HepG2 (cell line): ENCODE results near the gene BSN. TPM values are rescaled to one million over a fixed set of nuclear protein-coding genes. Genes with fewer than 3 reads are reported as not detected.

Experiments used
- BHLHE40 ChIP-seq: IDR thresholded peaks from 2 replicates; pipeline ENCODE4 v1.6.1; 2011; ENCODE audit warnings: low read length, improper control_type of control experiment
- CHCHD3 ChIP-seq: sonication (generic); formaldehyde crosslinking; IDR thresholded peaks from 2 replicates; pipeline ENCODE4 v1.8.0; 2022; ENCODE audit warnings: mild to moderate bottlenecking, missing genetic modification reagents, moderate library complexity
- ELF3 ChIP-seq: IDR thresholded peaks from 2 replicates; pipeline ENCODE4 v1.6.1; 2016; ENCODE audit warnings: missing genetic modification reagents, missing compliant biosample characterization
- GTF2F1 ChIP-seq: fragments of 150-350 bp; IDR thresholded peaks from 2 replicates; pipeline ENCODE4 v1.6.1; 2014; ENCODE audit warnings: low read length
- HOXA7 ChIP-seq: sonication (generic); formaldehyde crosslinking; IDR thresholded peaks from 2 replicates; pipeline ENCODE4 v1.8.1; 2022; ENCODE audit warnings: mild to moderate bottlenecking, missing genetic modification reagents, moderate library complexity
- JUNB ChIP-seq: sonication (generic); formaldehyde crosslinking; IDR thresholded peaks from 2 replicates; pipeline ENCODE4 v1.8.0; 2022; ENCODE audit warnings: missing genetic modification reagents, mild to moderate bottlenecking, borderline replicate concordance
- MTF2 ChIP-seq: sonication (generic); formaldehyde crosslinking; IDR thresholded peaks from 2 replicates; pipeline ENCODE4 v1.5.0; 2020; ENCODE audit warnings: missing genetic modification reagents, borderline replicate concordance
- NONO ChIP-seq, 2 experiments: fragments of 450-650 bp in 1 of 2; sonication (generic) in 1 of 2; formaldehyde crosslinking in 1 of 2; IDR thresholded peaks in 1 of 2; conservative IDR thresholded peaks in 1 of 2; 2 replicates each; pipeline versions ENCODE4 v1.6.1 to v1.8.0; 2017 to 2022; ENCODE audit warnings: mild to moderate bottlenecking in 1 of 2, missing genetic modification reagents in 1 of 2, moderate library complexity in 1 of 2
- PITX1 ChIP-seq: sonication (generic); formaldehyde crosslinking; IDR thresholded peaks from 2 replicates; pipeline ENCODE4 v1.5.1; 2020; ENCODE audit warnings: mild to moderate bottlenecking, missing genetic modification reagents
- RAD21 ChIP-seq: fragments of 450-650 bp; formaldehyde crosslinking; IDR thresholded peaks from 2 replicates; pipeline ENCODE4 v1.5.0; 2020; ENCODE audit warnings: mild to moderate bottlenecking
- REXO4 ChIP-seq: sonication (generic); formaldehyde crosslinking; IDR thresholded peaks from 2 replicates; pipeline ENCODE4 v1.8.0; 2022; ENCODE audit warnings: missing genetic modification reagents, mild to moderate bottlenecking, borderline replicate concordance
- SAP130 ChIP-seq: IDR thresholded peaks from 2 replicates; pipeline ENCODE4 v1.6.1; 2016; ENCODE audit warnings: low read depth
- SOX5 ChIP-seq: IDR thresholded peaks from 2 replicates; pipeline ENCODE4 v1.6.1; 2016; ENCODE audit warnings: borderline replicate concordance
- SP4 ChIP-seq: sonication (generic); formaldehyde crosslinking; IDR thresholded peaks from 2 replicates; pipeline ENCODE4 v1.8.1; 2023; ENCODE audit warnings: mild to moderate bottlenecking, missing genetic modification reagents
- TBL1XR1 ChIP-seq: fragments of 150-350 bp; IDR thresholded peaks from 2 replicates; pipeline ENCODE4 v1.6.1; 2014; ENCODE audit warnings: borderline replicate concordance, low read length; ENCODE audit not compliant: partially characterized antibody
- TEAD3 ChIP-seq: optimal IDR thresholded peaks from 2 replicates; pipeline ENCODE3; 2016; ENCODE audit warnings: borderline replicate concordance
- ZC3H13 ChIP-seq: sonication (generic); formaldehyde crosslinking; IDR thresholded peaks from 2 replicates; pipeline ENCODE4 v1.8.1; 2023; ENCODE audit warnings: mild to moderate bottlenecking, missing genetic modification reagents, moderate library complexity
- ZFP36L1 ChIP-seq: sonication (generic); formaldehyde crosslinking; IDR thresholded peaks from 2 replicates; pipeline ENCODE4 v1.8.0; 2022; ENCODE audit warnings: mild to moderate bottlenecking, missing genetic modification reagents, moderate library complexity
- ZNF234 ChIP-seq: sonication (generic); formaldehyde crosslinking; conservative IDR thresholded peaks from 2 replicates; pipeline ENCODE4 v1.5.1; 2020; ENCODE audit warnings: mild to moderate bottlenecking, missing genetic modification reagents
- ZNF674 ChIP-seq: sonication (generic); formaldehyde crosslinking; IDR thresholded peaks from 2 replicates; pipeline ENCODE4 v1.5.0; 2020; ENCODE audit warnings: low read depth, mild to moderate bottlenecking, missing genetic modification reagents
- ZNF709 ChIP-seq: sonication (generic); formaldehyde crosslinking; IDR thresholded peaks from 2 replicates; pipeline ENCODE4 v1.5.0; 2020; ENCODE audit warnings: mild to moderate bottlenecking, missing genetic modification reagents
- ZNF841 ChIP-seq: sonication (generic); formaldehyde crosslinking; IDR thresholded peaks from 2 replicates; pipeline ENCODE4 v1.8.1; 2023; ENCODE audit warnings: missing genetic modification reagents, borderline replicate concordance
- ZNF879 ChIP-seq: sonication (generic); formaldehyde crosslinking; IDR thresholded peaks from 2 replicates; pipeline ENCODE4 v1.8.1; 2023; ENCODE audit warnings: missing genetic modification reagents
- polyA plus RNA-seq, 8 experiments: library from polyadenylated mRNA; depleted of rRNA in 3 of 8; stranded (reverse) in 7 of 8; unstranded in 1 of 8; fragments of >200 nt; fragmentation: Illumina TruSeq in 4 of 8; extraction: Trizol in 4 of 8; gene quantifications; 2 replicates each; pipeline versions ENCODE4 v1.2.1 to v1.2.3, GENCODE V29; 2011 to 2016; ENCODE audit warnings: low read depth in 4 of 8, missing spikeins in 1 of 8, mixed read lengths in 1 of 8; ENCODE audit not compliant: insufficient read depth in 1 of 8
- total RNA-seq, 5 experiments: library from RNA; depleted of rRNA; stranded (reverse); fragments of >200 nt; fragmentation: Illumina TruSeq; extraction: Trizol; gene quantifications; 2 replicates each; pipeline ENCODE4 v1.2.3, GENCODE V29; 2016; ENCODE audit warnings: low read depth in 1 of 5
- TF ChIP-seq, protein P1 (sequence below): IDR thresholded peaks from 2 replicates; pipeline ENCODE4 v1.6.1; 2016; ENCODE audit warnings: mild to moderate bottlenecking, missing biosample characterization, missing genetic modification reagents
- TF ChIP-seq, protein P2 (sequence below): sonication (generic); formaldehyde crosslinking; conservative IDR thresholded peaks from 2 replicates; pipeline ENCODE4 v1.8.0; 2022; ENCODE audit warnings: missing genetic modification reagents
- TF ChIP-seq, protein P3 (sequence below), 2 experiments: sonication (generic) in 1 of 2; formaldehyde crosslinking in 1 of 2; IDR thresholded peaks; 2 replicates each; pipeline versions ENCODE4 v1.4.0 to v1.6.1; 2018 to 2020; ENCODE audit warnings: missing genetic modification reagents in 2 of 2, borderline replicate concordance in 1 of 2, low read depth in 1 of 2, mild to moderate bottlenecking in 1 of 2, missing biosample characterization in 1 of 2

Gene BSN
- total and polyA plus RNA-seq, 2 of the 13 experiments (the other 11 are each of a cell fraction or from before 2014, with no cell fraction given), result 0.42 to 0.86 TPM

DNA sequence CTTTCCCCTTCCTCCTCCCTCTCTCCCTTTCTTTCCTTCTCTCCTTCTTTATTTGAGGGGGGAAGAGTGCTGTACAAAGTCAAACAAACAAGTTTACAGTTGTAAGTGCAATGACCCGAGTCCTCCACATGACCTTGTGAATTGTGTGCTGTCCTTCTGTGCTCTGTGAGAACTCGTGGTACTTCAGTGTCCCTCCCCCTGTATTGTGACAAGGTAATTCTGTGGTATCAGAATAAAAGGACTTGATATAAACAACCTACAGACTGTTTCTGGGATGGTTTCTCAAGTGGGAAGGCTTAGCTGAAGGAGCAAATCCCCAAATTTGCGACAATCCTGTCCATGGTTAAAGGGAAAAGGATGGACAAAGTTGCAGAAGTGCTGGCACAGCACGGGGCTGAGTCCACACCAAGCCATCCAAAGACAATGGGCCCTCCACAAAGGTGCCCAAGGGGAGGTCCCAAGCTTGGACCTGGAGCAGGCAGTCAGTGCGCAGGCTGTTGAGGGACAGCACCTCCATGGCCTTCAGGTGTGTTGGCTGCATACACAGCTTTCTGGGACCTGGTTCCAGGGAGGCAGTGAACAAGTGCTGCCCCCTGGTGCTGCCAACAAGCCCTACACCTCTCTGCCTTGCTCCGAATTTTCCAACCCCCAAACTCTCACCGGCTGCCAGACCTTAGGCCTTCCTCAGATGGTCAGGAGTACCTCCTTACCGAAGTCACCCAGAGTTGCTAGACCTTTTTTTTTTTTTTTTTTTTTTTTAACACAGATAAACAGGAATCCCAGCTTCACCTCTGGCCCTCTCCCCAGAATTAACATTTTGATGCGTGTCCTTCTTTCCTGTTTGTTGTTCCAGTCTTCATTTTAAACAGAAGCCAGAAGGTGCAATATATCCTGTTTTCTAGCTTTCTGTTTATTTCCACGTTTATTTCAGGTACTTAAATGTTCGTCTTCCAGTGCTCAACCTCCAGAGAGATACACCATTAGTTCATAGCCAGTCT lies 117.3 kb downstream of the BSN start (continued):
- TF ChIP-seq MTF2 (CRISPR knock-in tag) (no peak), ZNF234 (CRISPR knock-in tag) (no peak), ZNF674 (CRISPR knock-in tag) (no peak), ELF3 (CRISPR knock-in tag) (peak; percentile 59; the same call in 1 of the 2 replicates), TEAD3 (CRISPR knock-in tag) (peak; percentile 45), NONO (IDR thresholded peaks at IDR 0.05) (no peak), NONO (CRISPR knock-in tag; conservative IDR thresholded peaks at IDR 0.05) (0 out of 2 replicates have a peak, but pooled peaks have one; percentile 23), REXO4 (no peak), BHLHE40 (no peak), CHCHD3 (CRISPR knock-in tag) (no peak), TBL1XR1 (peak; percentile 15), ZFP36L1 (CRISPR knock-in tag) (peak; percentile 11; the same call in 1 of the 2 replicates), JUNB (CRISPR knock-in tag) (no peak), ZNF879 (CRISPR knock-in tag) (0 out of 2 replicates have a peak, but pooled peaks have one; percentile 38), PITX1 (CRISPR knock-in tag) (peak; percentile 42; the same call in 1 of the 2 replicates), SOX5 (CRISPR knock-in tag) (peak; percentile 86), ZNF841 (CRISPR knock-in tag) (no peak), RAD21 (CRISPR knock-in tag) (peak; percentile 94), ZC3H13 (CRISPR knock-in tag) (0 out of 2 replicates have a peak, but pooled peaks have one; percentile 38), GTF2F1 (no peak), SP4 (CRISPR knock-in tag) (peak; percentile 22; the same call in 1 of the 2 replicates), SAP130 (CRISPR knock-in tag) (peak; percentile 59; the same call in 1 of the 2 replicates), HOXA7 (CRISPR knock-in tag) (no peak), ZNF709 (CRISPR knock-in tag) (peak; percentile 2; the same call in 1 of the 2 replicates)
- TF ChIP-seq, protein P1, sequence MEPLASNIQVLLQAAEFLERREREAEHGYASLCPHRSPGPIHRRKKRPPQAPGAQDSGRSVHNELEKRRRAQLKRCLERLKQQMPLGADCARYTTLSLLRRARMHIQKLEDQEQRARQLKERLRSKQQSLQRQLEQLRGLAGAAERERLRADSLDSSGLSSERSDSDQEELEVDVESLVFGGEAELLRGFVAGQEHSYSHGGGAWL (CRISPR knock-in tag), result peak; percentile 45; the same call in 1 of the 2 replicates
- TF ChIP-seq, protein P2, sequence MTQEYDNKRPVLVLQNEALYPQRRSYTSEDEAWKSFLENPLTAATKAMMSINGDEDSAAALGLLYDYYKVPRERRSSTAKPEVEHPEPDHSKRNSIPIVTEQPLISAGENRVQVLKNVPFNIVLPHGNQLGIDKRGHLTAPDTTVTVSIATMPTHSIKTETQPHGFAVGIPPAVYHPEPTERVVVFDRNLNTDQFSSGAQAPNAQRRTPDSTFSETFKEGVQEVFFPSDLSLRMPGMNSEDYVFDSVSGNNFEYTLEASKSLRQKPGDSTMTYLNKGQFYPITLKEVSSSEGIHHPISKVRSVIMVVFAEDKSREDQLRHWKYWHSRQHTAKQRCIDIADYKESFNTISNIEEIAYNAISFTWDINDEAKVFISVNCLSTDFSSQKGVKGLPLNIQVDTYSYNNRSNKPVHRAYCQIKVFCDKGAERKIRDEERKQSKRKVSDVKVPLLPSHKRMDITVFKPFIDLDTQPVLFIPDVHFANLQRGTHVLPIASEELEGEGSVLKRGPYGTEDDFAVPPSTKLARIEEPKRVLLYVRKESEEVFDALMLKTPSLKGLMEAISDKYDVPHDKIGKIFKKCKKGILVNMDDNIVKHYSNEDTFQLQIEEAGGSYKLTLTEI, result no peak
- TF ChIP-seq, protein P3, sequence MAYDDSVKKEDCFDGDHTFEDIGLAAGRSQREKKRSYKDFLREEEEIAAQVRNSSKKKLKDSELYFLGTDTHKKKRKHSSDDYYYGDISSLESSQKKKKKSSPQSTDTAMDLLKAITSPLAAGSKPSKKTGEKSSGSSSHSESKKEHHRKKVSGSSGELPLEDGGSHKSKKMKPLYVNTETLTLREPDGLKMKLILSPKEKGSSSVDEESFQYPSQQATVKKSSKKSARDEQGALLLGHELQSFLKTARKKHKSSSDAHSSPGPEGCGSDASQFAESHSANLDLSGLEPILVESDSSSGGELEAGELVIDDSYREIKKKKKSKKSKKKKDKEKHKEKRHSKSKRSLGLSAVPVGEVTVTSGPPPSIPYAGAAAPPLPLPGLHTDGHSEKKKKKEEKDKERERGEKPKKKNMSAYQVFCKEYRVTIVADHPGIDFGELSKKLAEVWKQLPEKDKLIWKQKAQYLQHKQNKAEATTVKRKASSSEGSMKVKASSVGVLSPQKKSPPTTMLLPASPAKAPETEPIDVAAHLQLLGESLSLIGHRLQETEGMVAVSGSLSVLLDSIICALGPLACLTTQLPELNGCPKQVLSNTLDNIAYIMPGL (CRISPR knock-in tag; IDR thresholded peaks at IDR 0.05; ENCODE audit: borderline replicate concordance in 1 of 2, low read depth in 1 of 2), result peak; percentile 74 to 75; a peak in 3 of 4 replicates
